ENCODE data around the gene PTN.
"Not testable (repeated sequence)": the region's sequence is repeated elsewhere in the genome, so short reads cannot be mapped to it uniquely, and the experiment has no call there.

The PTN gene

GRCh38 chr7:137282043-137282442, 61.5 kb downstream of the PTN start:
- Histone ChIP-seq H3K9ac (ENCODE audit: low read length) (no peak overlapping the region), H3K4me3 (ENCODE audit: low read length) (no peak overlapping the region), H3K36me3 (ENCODE audit: control insufficient read depth, insufficient read depth, low read length) (no peaks in the 10 kb centered on the region), H3K4me1 (ENCODE audit: control insufficient read depth, insufficient read depth, low read length) (no peaks in the 10 kb centered on the region), H3K27me3 (ENCODE audit: control insufficient read depth, insufficient read depth, low read length) (no peaks in the 10 kb centered on the region), H3K27ac (ENCODE audit: low read depth, low read length) (no peak overlapping the region)

DNA sequence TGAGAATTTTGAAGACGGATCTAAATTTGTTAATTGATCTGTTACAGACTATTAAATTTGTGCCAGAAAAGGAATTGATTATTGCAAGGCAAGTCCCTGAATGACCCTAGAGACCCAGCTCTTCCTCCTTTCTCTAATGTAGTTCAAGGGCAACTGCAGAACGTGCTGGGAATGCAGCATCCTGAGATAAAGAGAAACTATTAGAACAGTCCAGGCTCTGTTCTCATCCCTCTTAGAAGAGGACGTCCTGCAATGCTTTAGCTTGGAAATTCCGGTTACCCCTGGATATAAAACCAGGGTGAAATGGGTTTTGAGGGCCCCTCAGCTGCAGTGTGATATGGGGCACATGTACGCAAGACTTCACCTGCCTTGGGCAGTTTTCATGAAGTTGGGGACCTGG, 67.3 kb downstream of the PTN start:
- no peak overlapping the region for H3K9ac ChIP-seq (ENCODE audit: low read length)
- H3K27ac ChIP-seq (ENCODE audit: low read depth, low read length), result no peak overlapping the region

GRCh38 chr7:137272249-137272648, 71.3 kb downstream of the PTN start:
- Histone ChIP-seq H3K4me1 (ENCODE audit: control insufficient read depth, insufficient read depth, low read length) (no peaks in the 10 kb centered on the region), H3K4me3 (ENCODE audit: low read length) (no peak overlapping the region), H3K27ac (ENCODE audit: low read depth, low read length) (no peak overlapping the region), H3K27me3 (ENCODE audit: control insufficient read depth, insufficient read depth, low read length) (no peaks in the 10 kb centered on the region), H3K9ac (ENCODE audit: low read length) (no peak overlapping the region), H3K36me3 (ENCODE audit: control insufficient read depth, insufficient read depth, low read length) (no peaks in the 10 kb centered on the region)

More for the DNA sequence above, 67.3 kb downstream of the PTN start:
- H3K4me3 ChIP-seq (ENCODE audit: low read length), result no peak overlapping the region
- no peaks in the 10 kb centered on the region for H3K27me3 ChIP-seq (ENCODE audit: control insufficient read depth, insufficient read depth, low read length)
- H3K4me1 ChIP-seq (ENCODE audit: control insufficient read depth, insufficient read depth, low read length), result no peaks in the 10 kb centered on the region
- H3K36me3 ChIP-seq (ENCODE audit: control insufficient read depth, insufficient read depth, low read length), result no peaks in the 10 kb centered on the region

GRCh38 chr7:137269240-137269639, 74.3 kb downstream of the PTN start:
- H3K9ac ChIP-seq (ENCODE audit: low read length), result no peak overlapping the region
- H3K27ac ChIP-seq (ENCODE audit: low read depth, low read length), result no peak overlapping the region
- H3K27me3 ChIP-seq (ENCODE audit: control insufficient read depth, insufficient read depth, low read length), result no peaks in the 10 kb centered on the region
- H3K4me1 ChIP-seq (ENCODE audit: control insufficient read depth, insufficient read depth, low read length), result no peaks in the 10 kb centered on the region
- no peaks in the 10 kb centered on the region for H3K36me3 ChIP-seq (ENCODE audit: control insufficient read depth, insufficient read depth, low read length)
- no peak overlapping the region for H3K4me3 ChIP-seq (ENCODE audit: low read length)

DNA sequence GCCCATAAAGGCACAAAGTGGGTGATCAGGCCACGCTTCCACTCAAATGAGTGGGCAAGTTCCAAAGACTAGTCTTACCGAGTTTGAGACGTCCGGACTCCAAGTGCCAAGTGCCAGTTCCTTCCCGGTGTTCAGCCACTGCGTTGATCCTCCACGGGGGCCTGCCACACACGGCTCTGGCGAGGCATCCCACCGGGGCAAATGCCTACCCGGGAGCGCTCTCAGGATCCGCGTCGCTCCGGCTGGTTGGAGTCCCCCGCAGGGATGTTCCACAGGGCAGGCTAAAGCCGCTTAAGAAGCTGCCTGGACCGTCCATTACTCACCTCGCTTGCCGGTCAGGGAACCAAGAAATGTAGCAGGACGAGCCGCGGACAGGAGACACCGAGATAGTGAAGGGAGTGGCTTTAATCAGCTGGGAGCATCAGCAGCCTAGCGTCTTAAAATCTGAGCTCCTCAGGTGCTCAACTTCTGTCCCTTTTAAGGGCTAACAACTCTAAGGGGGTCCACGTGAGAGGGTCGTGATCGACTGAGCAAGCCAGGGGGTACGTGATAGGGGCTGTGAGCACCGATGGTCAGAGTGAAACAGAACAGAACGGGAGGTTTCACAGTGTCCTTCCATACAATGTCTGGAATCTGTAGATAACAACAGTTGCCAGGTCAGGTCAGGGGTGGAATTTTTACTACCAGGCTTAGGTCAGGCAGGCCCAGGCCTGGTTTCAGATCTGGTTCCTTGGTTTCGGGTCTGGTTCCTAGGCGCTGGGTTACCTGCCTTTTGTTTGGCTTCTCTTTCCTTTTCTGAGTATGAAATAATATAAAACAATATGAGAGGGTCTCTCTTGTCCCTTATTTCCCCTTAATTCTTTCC, 75.3 kb downstream of the PTN start:
- H3K36me3 ChIP-seq (ENCODE audit: control insufficient read depth, insufficient read depth, low read length); H3K4me3 ChIP-seq (ENCODE audit: low read length); H3K27ac ChIP-seq (ENCODE audit: low read depth, low read length); H3K27me3 ChIP-seq (ENCODE audit: control insufficient read depth, insufficient read depth, low read length); H3K4me1 ChIP-seq (ENCODE audit: control insufficient read depth, insufficient read depth, low read length); H3K9ac ChIP-seq (ENCODE audit: low read length): not testable (repeated sequence)

DNA sequence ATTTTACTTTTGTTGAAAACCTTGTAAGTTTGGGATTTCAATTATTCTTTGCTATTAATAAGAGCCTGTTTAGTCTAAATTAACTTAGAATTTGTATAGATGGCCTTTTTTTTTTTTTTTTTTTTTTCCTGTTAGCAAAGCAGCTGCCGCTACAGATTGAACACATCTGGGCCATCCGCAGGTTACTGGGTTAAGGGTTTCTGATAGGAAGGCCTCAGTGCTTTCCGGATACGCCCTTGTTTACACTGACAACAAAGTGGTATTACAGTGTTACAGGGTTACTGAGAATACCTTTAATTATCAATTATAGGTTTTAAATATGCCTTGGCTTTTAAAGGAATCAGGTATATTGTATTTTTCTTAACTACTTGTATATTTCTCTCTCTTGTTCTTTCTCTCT, 76.8 kb downstream of the PTN start:
- Histone ChIP-seq H3K27me3 (ENCODE audit: control insufficient read depth, insufficient read depth, low read length) (no peaks in the 10 kb centered on the region), H3K4me3 (ENCODE audit: low read length) (no peak overlapping the region), H3K36me3 (ENCODE audit: control insufficient read depth, insufficient read depth, low read length) (no peaks in the 10 kb centered on the region), H3K27ac (ENCODE audit: low read depth, low read length) (no peak overlapping the region), H3K4me1 (ENCODE audit: control insufficient read depth, insufficient read depth, low read length) (no peaks in the 10 kb centered on the region), H3K9ac (ENCODE audit: low read length) (no peak overlapping the region)

DNA sequence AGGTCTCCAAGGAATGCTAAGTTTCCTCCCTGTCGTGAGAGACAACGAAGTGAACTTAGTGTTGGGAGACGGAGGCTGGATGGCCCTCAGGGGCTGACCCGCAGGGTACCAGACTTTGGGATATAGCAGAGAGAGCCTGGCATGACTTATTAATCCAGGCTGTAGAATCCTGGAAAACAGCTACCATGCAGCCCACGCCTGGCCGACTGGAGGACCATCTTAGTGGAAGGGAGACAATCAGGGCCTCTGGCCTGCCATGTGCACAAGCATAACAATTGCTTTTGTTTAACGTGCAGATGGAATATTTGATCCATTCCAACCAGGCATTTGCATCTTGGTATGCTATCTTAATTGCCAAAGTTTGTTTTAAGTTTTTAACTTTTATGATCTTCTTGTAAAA, 78.1 kb downstream of the PTN start:
- H3K36me3 ChIP-seq (ENCODE audit: control insufficient read depth, insufficient read depth, low read length); H3K4me1 ChIP-seq (ENCODE audit: control insufficient read depth, insufficient read depth, low read length); H3K4me3 ChIP-seq (ENCODE audit: low read length); H3K9ac ChIP-seq (ENCODE audit: low read length); H3K27me3 ChIP-seq (ENCODE audit: control insufficient read depth, insufficient read depth, low read length); H3K27ac ChIP-seq (ENCODE audit: low read depth, low read length): not testable (repeated sequence)

- Histone ChIP-seq H3K27ac (ENCODE audit: low read depth, low read length) (no peak overlapping the region), H3K36me3 (ENCODE audit: control insufficient read depth, insufficient read depth, low read length) (no peaks in the 10 kb centered on the region), H3K4me3 (ENCODE audit: low read length) (no peak overlapping the region), H3K9ac (ENCODE audit: low read length) (no peak overlapping the region), H3K4me1 (ENCODE audit: control insufficient read depth, insufficient read depth, low read length) (no peaks in the 10 kb centered on the region), H3K27me3 (ENCODE audit: control insufficient read depth, insufficient read depth, low read length) (no peaks in the 10 kb centered on the region)
Measured at GRCh38 chr7:137262599-137262998, 80.9 kb downstream of the PTN start.

DNA sequence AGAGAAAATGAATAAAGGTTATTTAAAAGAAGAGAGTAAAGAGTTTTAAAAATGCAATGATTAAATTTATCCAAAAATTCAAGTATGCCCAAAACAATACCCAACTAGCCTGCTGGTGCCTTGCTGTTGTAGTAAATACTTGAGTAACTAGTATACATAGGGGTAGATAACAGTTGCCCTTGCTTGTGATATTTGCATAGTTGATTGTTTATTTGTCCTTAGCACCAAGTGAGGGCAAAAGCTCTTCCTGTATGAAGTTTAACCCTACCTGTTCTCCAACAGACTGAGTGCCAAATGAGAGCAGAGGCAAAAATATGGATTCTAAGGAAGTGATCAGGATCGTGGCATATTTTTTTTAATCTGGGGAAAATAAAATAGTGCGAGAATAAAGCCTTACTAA, 85.0 kb downstream of the PTN start:
- H3K36me3 ChIP-seq (ENCODE audit: control insufficient read depth, insufficient read depth, low read length), result no peaks in the 10 kb centered on the region

DNA sequence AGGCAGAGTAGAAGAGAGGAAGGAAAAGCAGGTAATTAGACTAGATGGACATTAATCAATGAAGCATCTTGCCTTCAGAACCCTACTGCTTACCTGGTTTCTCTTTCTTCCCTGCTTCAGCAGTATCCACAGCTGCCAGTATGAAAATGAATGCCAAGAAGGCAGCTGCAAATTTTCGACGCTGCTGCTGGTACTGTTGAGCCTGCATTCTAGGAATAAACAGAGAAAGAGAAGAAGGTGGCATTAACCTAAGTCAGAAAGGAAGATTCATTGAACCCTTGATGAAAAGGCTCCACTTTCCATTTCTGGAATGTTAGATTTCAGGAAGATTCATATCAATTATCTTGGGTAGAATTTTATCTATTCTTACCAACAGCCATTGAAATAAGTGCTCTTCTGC, 88.8 kb downstream of the PTN start:
- no peaks in the 10 kb centered on the region for H3K27me3 ChIP-seq (ENCODE audit: control insufficient read depth, insufficient read depth, low read length)
- no peak overlapping the region for H3K4me3 ChIP-seq (ENCODE audit: low read length)
- no peaks in the 10 kb centered on the region for H3K36me3 ChIP-seq (ENCODE audit: control insufficient read depth, insufficient read depth, low read length)
- no peak overlapping the region for H3K9ac ChIP-seq (ENCODE audit: low read length)
- H3K27ac ChIP-seq (ENCODE audit: low read depth, low read length), result no peak overlapping the region
- H3K4me1 ChIP-seq (ENCODE audit: control insufficient read depth, insufficient read depth, low read length), result no peaks in the 10 kb centered on the region

More for the DNA sequence above, 85.0 kb downstream of the PTN start:
- Histone ChIP-seq H3K9ac (ENCODE audit: low read length) (no peak overlapping the region), H3K4me1 (ENCODE audit: control insufficient read depth, insufficient read depth, low read length) (no peaks in the 10 kb centered on the region), H3K4me3 (ENCODE audit: low read length) (no peak overlapping the region), H3K27me3 (ENCODE audit: control insufficient read depth, insufficient read depth, low read length) (no peaks in the 10 kb centered on the region), H3K27ac (ENCODE audit: low read depth, low read length) (no peak overlapping the region)

DNA sequence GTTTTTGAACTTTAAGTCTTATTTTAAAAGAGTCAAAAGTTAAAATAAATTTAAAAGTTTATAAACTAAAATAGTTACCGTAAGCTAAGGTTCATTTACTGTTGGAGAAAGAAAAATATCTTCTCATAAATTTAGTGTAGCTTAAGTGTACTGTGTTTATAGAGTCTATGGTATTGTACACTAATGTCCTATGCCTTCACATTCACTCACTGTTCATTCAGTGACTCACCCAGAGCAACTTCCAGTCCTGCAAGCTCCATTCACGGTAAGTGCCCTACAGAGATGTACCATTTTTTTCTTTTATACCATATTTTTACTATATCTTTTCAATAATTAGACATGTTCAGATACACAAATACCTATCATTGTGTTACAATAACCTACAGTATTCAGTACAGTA, 97.6 kb downstream of the PTN start:
- Histone ChIP-seq H3K4me1 (ENCODE audit: control insufficient read depth, insufficient read depth, low read length) (no peaks in the 10 kb centered on the region), H3K4me3 (ENCODE audit: low read length) (no peak overlapping the region), H3K36me3 (ENCODE audit: control insufficient read depth, insufficient read depth, low read length) (no peaks in the 10 kb centered on the region), H3K27ac (ENCODE audit: low read depth, low read length) (no peak overlapping the region), H3K9ac (ENCODE audit: low read length) (no peak overlapping the region), H3K27me3 (ENCODE audit: control insufficient read depth, insufficient read depth, low read length) (no peaks in the 10 kb centered on the region)

DNA sequence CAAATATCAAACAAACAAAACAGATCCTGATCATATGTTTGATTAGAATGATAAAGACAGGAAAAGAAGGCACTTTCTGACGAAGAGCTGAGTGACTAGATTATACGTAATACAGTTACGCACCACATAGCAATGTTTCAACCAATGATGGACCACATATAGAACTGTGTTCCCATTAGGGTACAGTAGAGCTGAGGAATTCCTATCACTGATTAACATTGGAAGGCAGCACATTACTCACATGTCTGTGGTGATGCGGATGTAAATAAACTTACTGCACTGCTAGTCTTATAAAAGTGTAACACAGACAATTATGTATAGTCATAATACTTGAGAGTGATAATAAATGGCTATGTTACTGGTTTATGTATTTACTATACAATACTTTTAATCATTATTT, 98.3 kb downstream of the PTN start:
- H3K27ac ChIP-seq (ENCODE audit: low read depth, low read length), result no peak overlapping the region
- no peaks in the 10 kb centered on the region for H3K36me3 ChIP-seq (ENCODE audit: control insufficient read depth, insufficient read depth, low read length)
- H3K4me3 ChIP-seq (ENCODE audit: low read length), result no peak overlapping the region
- H3K9ac ChIP-seq (ENCODE audit: low read length), result no peak overlapping the region
- no peaks in the 10 kb centered on the region for H3K4me1 ChIP-seq (ENCODE audit: control insufficient read depth, insufficient read depth, low read length)
- H3K27me3 ChIP-seq (ENCODE audit: control insufficient read depth, insufficient read depth, low read length), result no peaks in the 10 kb centered on the region

DNA sequence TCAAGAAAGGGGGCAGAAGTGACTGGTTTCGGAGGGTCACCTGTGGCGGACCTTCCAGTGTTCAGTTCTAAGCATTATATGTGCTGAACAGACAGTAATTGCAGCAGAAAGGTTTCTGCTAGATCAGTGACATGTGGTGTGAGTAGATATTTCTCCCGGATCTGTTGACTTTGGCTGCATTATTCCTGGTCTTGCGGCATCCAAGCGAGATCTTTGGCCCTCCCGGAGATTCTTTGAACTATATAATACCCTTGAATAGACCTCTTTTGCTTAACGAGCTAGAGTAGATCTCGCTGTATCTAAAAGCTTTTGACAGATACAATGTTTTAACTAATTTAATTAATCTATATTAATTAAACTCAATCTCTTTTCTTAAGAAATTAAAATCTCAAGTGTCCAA, 99.8 kb downstream of the PTN start:
- Histone ChIP-seq H3K36me3 (ENCODE audit: control insufficient read depth, insufficient read depth, low read length) (no peaks in the 10 kb centered on the region), H3K4me3 (ENCODE audit: low read length) (no peak overlapping the region), H3K4me1 (ENCODE audit: control insufficient read depth, insufficient read depth, low read length) (no peaks in the 10 kb centered on the region), H3K27me3 (ENCODE audit: control insufficient read depth, insufficient read depth, low read length) (no peaks in the 10 kb centered on the region), H3K27ac (ENCODE audit: low read depth, low read length) (no peak overlapping the region), H3K9ac (ENCODE audit: low read length) (no peak overlapping the region)

Measured in rectal smooth muscle tissue (tissue), 1 donor.